ENCODE results near the gene MRPL50. TPM values are rescaled to one million over a fixed set of nuclear protein-coding genes. Genes with fewer than 3 reads are reported as not detected.
A peak's percentile ranks its signal among the peaks of the same experiment; 100 is the strongest.

MRPL50 gene
- total RNA-seq, 1 experiment from 2014 or later, result 15.4 TPM

- TF ChIP-seq, protein P1, sequence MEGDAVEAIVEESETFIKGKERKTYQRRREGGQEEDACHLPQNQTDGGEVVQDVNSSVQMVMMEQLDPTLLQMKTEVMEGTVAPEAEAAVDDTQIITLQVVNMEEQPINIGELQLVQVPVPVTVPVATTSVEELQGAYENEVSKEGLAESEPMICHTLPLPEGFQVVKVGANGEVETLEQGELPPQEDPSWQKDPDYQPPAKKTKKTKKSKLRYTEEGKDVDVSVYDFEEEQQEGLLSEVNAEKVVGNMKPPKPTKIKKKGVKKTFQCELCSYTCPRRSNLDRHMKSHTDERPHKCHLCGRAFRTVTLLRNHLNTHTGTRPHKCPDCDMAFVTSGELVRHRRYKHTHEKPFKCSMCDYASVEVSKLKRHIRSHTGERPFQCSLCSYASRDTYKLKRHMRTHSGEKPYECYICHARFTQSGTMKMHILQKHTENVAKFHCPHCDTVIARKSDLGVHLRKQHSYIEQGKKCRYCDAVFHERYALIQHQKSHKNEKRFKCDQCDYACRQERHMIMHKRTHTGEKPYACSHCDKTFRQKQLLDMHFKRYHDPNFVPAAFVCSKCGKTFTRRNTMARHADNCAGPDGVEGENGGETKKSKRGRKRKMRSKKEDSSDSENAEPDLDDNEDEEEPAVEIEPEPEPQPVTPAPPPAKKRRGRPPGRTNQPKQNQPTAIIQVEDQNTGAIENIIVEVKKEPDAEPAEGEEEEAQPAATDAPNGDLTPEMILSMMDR (IDR thresholded peaks at IDR 0.05; ENCODE audit: unreplicated experiment), result no peak
- Mint-ChIP-seq H3K36me3 (ENCODE audit: insufficient read depth, unreplicated experiment) (peaks cover 89% of the 10 kb centered on the region), H3K27me3 (ENCODE audit: insufficient read depth, unreplicated experiment) (no peaks in the 10 kb centered on the region), H3K4me1 (ENCODE audit: insufficient read depth, unreplicated experiment) (peaks cover 20% of the 10 kb centered on the region), H3K9me3 (ENCODE audit: unreplicated experiment) (peaks cover 72% of the 10 kb centered on the region), H3K27ac (ENCODE audit: low read depth, unreplicated experiment) (no peak overlapping the region), H3K4me3 (ENCODE audit: unreplicated experiment) (no peak overlapping the region)
- intact Hi-C loops (cut with micrococcal nuclease), result no loop called here
- DNase-seq (ENCODE audit: unreplicated experiment), result no peak
- ChIA-PET POLR2A (interaction anchor here (0.6 to 1.2 kb wide), 2 partner anchors 9 to 287 kb away, joined by 3 read pairs; no protein-coding TSS in a partner anchor), CTCF (interaction anchor here (1.2 to 2.2 kb wide), 3 partner anchors 13 to 46 kb away, joined by 4 to 12 read pairs (median 5); no protein-coding TSS in a partner anchor)
- BruUV-seq (replicated peaks), result no TSS peak
These were observed 5.3 kb upstream of the MRPL50 start for GRCh38 chr9:101403516-101404285.

- Mint-ChIP-seq H3K36me3 (ENCODE audit: insufficient read depth, unreplicated experiment) (peaks cover 60% of the 10 kb centered on the region), H3K4me1 (ENCODE audit: insufficient read depth, unreplicated experiment) (peaks cover 39% of the 10 kb centered on the region), H3K27ac (ENCODE audit: low read depth, unreplicated experiment) (no peak overlapping the region), H3K4me3 (ENCODE audit: unreplicated experiment) (peak overlapping the region; percentile 97), H3K9me3 (ENCODE audit: unreplicated experiment) (peaks cover 43% of the 10 kb centered on the region), H3K27me3 (ENCODE audit: insufficient read depth, unreplicated experiment) (no peaks in the 10 kb centered on the region)
- TF ChIP-seq, protein P1 (IDR thresholded peaks at IDR 0.05; ENCODE audit: unreplicated experiment), result no peak
- ChIA-PET POLR2A (interaction anchor here (1.0 to 2.9 kb wide), 4 partner anchors 9 to 17 kb away, joined by 3 to 37 read pairs (median 19); no protein-coding TSS in a partner anchor), CTCF (interaction anchor here (1.3 kb wide), 1 partner anchor 8 kb away, joined by 4 read pairs; no protein-coding TSS in a partner anchor)
- BruUV-seq (replicated peaks), result no TSS peak
- intact Hi-C loops (cut with micrococcal nuclease), result no loop called here
- DNase-seq (ENCODE audit: unreplicated experiment), result no peak
These were observed 1.7 kb upstream of the MRPL50 start for GRCh38 chr9:101400120-101400519.

DNA sequence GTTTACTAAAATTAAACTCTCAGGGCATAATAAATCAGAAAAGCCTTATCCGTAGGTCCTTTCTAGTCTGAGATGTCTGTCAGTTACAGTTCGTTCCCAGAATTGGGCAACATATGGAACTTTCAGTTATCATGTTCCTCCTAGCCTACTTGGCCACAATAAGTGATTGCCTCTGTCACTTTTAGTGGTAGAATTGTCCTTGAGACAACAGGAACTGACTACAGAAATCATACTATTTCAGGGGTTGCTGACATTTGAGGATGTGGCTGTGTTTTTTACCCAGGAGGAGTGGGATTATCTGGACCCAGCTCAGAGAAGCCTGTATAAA, 1.2 kb upstream of the MRPL50 start:
- H3K9me3 Mint-ChIP-seq (ENCODE audit: unreplicated experiment), result peaks cover 43% of the 10 kb centered on the region
- ChIA-PET POLR2A (interaction anchor here (0.6 to 2.9 kb wide), 9 partner anchors 9 to 616 kb away, joined by 3 to 37 read pairs (median 5); no protein-coding TSS in a partner anchor), CTCF (interaction anchor here (1.3 to 2.5 kb wide), 2 partner anchors 9 to 11 kb away, joined by 4 to 14 read pairs; no protein-coding TSS in a partner anchor)
- DNase-seq (ENCODE audit: unreplicated experiment), result no peak
- no peaks in the 10 kb centered on the region for H3K27me3 Mint-ChIP-seq (ENCODE audit: insufficient read depth, unreplicated experiment)
- peaks cover 54% of the 10 kb centered on the region for H3K36me3 Mint-ChIP-seq (ENCODE audit: insufficient read depth, unreplicated experiment)
- H3K27ac Mint-ChIP-seq (ENCODE audit: low read depth, unreplicated experiment), result peak overlapping the region; percentile 99
- peaks cover 39% of the 10 kb centered on the region for H3K4me1 Mint-ChIP-seq (ENCODE audit: insufficient read depth, unreplicated experiment)
- TF ChIP-seq, protein P1 (IDR thresholded peaks at IDR 0.05; ENCODE audit: unreplicated experiment), result no peak
- peak overlapping the region; percentile 97 for H3K4me3 Mint-ChIP-seq (ENCODE audit: unreplicated experiment)
- BruUV-seq (replicated peaks), result no TSS peak
- intact Hi-C loops (cut with micrococcal nuclease), result loop anchor here (2.0 kb wide), 1 partner anchor 49 kb away; no protein-coding TSS in a partner anchor

DNA sequence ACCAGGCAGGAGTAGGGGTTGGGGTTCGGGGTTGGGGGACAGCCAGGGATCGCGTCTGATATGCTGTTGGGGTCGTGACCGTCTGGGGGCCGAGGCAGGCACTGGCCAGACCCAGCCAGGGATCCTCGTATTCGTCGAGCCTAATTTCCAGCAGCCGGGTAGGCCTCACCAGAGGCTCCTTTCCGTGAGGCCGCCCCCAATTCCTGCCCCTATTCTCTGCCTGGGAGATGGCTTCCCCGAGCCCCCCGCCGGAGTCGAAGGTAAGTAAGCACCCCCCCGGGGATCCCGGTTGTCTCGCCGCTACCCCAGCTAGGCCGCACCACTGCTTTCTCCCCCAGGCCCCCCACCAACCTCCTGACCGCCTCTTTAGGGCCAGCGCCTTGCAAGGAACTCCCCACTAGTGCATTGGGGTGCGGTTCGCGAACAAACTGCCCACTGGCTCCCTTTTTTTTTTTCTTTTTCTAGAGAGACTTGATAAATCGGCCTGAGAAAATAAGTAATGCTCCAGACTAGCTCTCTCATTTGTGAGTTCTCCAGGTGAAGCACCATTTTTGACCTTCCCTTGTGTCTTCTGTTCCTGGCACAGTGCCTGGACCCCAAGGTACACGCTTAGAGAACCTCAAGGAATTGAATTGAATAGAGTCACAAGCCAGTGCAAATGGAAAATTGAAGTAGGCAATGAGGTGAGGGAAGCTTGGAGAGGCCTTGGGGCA, 668 bp upstream of the MRPL50 start:
- peaks cover 39% of the 10 kb centered on the region for H3K4me1 Mint-ChIP-seq (ENCODE audit: insufficient read depth, unreplicated experiment)
- TF ChIP-seq, protein P1 (IDR thresholded peaks at IDR 0.05; ENCODE audit: unreplicated experiment), result no peak
- no peak for DNase-seq (ENCODE audit: unreplicated experiment)
- CTCF ChIA-PET, result interaction anchor here (1.3 to 2.5 kb wide), 2 partner anchors 9 to 11 kb away, joined by 4 to 14 read pairs; no protein-coding TSS in a partner anchor
- POLR2A ChIA-PET, result interaction anchor here (0.5 to 2.9 kb wide), 18 partner anchors 10 to 1301 kb away, joined by 3 to 37 read pairs (median 4); partner anchors contain the start of genes ERP44 and RNF20
- H3K27ac Mint-ChIP-seq (ENCODE audit: low read depth, unreplicated experiment), result peak overlapping the region; percentile 99
- no peaks in the 10 kb centered on the region for H3K27me3 Mint-ChIP-seq (ENCODE audit: insufficient read depth, unreplicated experiment)
- H3K9me3 Mint-ChIP-seq (ENCODE audit: unreplicated experiment), result peaks cover 46% of the 10 kb centered on the region
- H3K4me3 Mint-ChIP-seq (ENCODE audit: unreplicated experiment), result peak overlapping the region; percentile 97
- TSS peak; percentile 23 for BruUV-seq (replicated peaks)
- peaks cover 49% of the 10 kb centered on the region for H3K36me3 Mint-ChIP-seq (ENCODE audit: insufficient read depth, unreplicated experiment)
- intact Hi-C loops (cut with micrococcal nuclease), result loop anchor here (2.0 kb wide), 1 partner anchor 50 kb away; no protein-coding TSS in a partner anchor

All from MCF 10A (cell line).